HepG2 (cell line): ENCODE measurements around the gene FGF3. TPM values are rescaled to one million over a fixed set of nuclear protein-coding genes. Genes with fewer than 3 reads are reported as not detected.

Source experiments
- ATAC-seq: fragments of 200-7000 bp; cut with Tn5 transposase; 3 replicates; pipeline ENCODE4 v1.9.1; 2020; ENCODE audit warnings: mild to moderate bottlenecking, moderate library complexity
- BruUV-seq: library from RNA; stranded (reverse); fragments of 400-500 nt; replicated peaks from 2 replicates; lab custom pipeline; 2021; lab: Mats Ljungman, UMichigan
- CTCF ChIA-PET: fragments of 300-600 bp; formaldehyde crosslinking; extraction: SDS; loops from one replicate; lab custom pipeline; 2021; ENCODE audit warnings: low total read pairs, inconsistent platforms, low intra/inter-chr PET ratio; lab: Yijun Ruan, JAX
- POLR2A ChIA-PET: fragments of 350-600 bp; sonication (Branson Sonifier 250); formaldehyde crosslinking; loops from one replicate; lab custom pipeline; 2020; ENCODE audit warnings: antibody characterized with exemption, inconsistent platforms; lab: Yijun Ruan, JAX
- DNase-seq: peaks from one replicate; pipeline ENCODE4 v3.0.0-alpha.2; 2015; ENCODE audit warnings: low spot score
- FAIRE-seq: peaks from 3 replicates; lab custom pipeline; 2011; peaks lifted over from hg19 to GRCh38; lab: Jason Lieb, UNC
- H2AFZ ChIP-seq: one replicate; pipeline ENCODE4 v1.6.1; 2011; ENCODE audit warnings: low read length, inconsistent platforms
- H3K27ac ChIP-seq: fragments of 300-600 bp; 3 replicates; pipeline ENCODE4 v1.8.0; 2011; ENCODE audit warnings: mixed run types, mild to moderate bottlenecking, mixed read lengths, low read length, inconsistent platforms; ENCODE audit not compliant: insufficient read depth; ENCODE audit errors: extremely low read length
- H3K27me3 ChIP-seq, 2 experiments: fragments of 200-600 bp in 1 of 2; 2 replicates in 1 of 2; 3 replicates in 1 of 2; pipeline versions ENCODE4 v1.6.0 to v1.8.0; 2011; ENCODE audit warnings: low read length in 2 of 2, mild to moderate bottlenecking in 2 of 2, moderate library complexity in 2 of 2, inconsistent platforms in 1 of 2; ENCODE audit not compliant: insufficient read depth in 2 of 2, control insufficient read depth in 1 of 2
- H3K36me3 ChIP-seq, 2 experiments: fragments of 200-600 bp in 1 of 2; replicated peaks in 1 of 2; 2 replicates in 1 of 2; 3 replicates in 1 of 2; pipeline versions ENCODE4 v1.5.1 to v1.8.0; 2011; ENCODE audit warnings: low read length in 2 of 2, inconsistent platforms in 1 of 2; ENCODE audit not compliant: insufficient read depth in 2 of 2, control insufficient read depth in 1 of 2
- H3K4me1 ChIP-seq: 2 replicates; pipeline ENCODE4 v1.5.1; 2012; ENCODE audit warnings: low read length, inconsistent platforms; ENCODE audit not compliant: insufficient read depth
- H3K4me2 ChIP-seq: 2 replicates; pipeline ENCODE4 v1.6.0; 2011; ENCODE audit warnings: low read depth, low read length, inconsistent platforms
- H3K4me3 ChIP-seq, 3 experiments: fragments of 200-600 bp in 1 of 3; sonication (generic), shearing (Covaris generic) in 1 of 3; replicated peaks in 1 of 3; 2 replicates each; pipeline ENCODE4 v1.5.1; 2011 to 2016; ENCODE audit warnings: low read length in 3 of 3, inconsistent platforms in 2 of 3, low read depth in 2 of 3, mild to moderate bottlenecking in 2 of 3, control low read depth in 1 of 3, mixed read lengths in 1 of 3; ENCODE audit not compliant: insufficient read depth in 1 of 3
- H3K79me2 ChIP-seq: one replicate; pipeline ENCODE4 v1.6.1; 2011; ENCODE audit warnings: low read length, inconsistent platforms; ENCODE audit not compliant: insufficient read depth
- H3K9ac ChIP-seq: 2 replicates; pipeline ENCODE4 v1.6.0; 2011; ENCODE audit warnings: mild to moderate bottlenecking, low read depth, low read length, inconsistent platforms; ENCODE audit not compliant: insufficient read depth
- H3K9me3 ChIP-seq: 2 replicates; pipeline ENCODE4 v1.5.1; 2012; ENCODE audit warnings: mild to moderate bottlenecking, low read length
- H4K20me1 ChIP-seq: 2 replicates; pipeline ENCODE4 v1.6.0; 2011; ENCODE audit warnings: inconsistent platforms, mild to moderate bottlenecking, low read length, moderate library complexity; ENCODE audit not compliant: insufficient read depth
- BCL6 ChIP-seq: IDR thresholded peaks from 2 replicates; pipeline ENCODE4 v1.6.1; 2016; ENCODE audit warnings: missing genetic modification reagents, missing compliant biosample characterization
- FLYWCH1 ChIP-seq: sonication (generic); formaldehyde crosslinking; IDR thresholded peaks from 2 replicates; pipeline ENCODE4 v1.8.1; 2023; ENCODE audit warnings: mild to moderate bottlenecking, missing genetic modification reagents
- FOXA1 ChIP-seq, 2 experiments: fragments of 450-650 bp in 1 of 2; sonication (generic) in 1 of 2; formaldehyde crosslinking in 1 of 2; IDR thresholded peaks; 2 replicates each; pipeline versions ENCODE4 v1.4.0 to v1.6.1; 2016 to 2020; ENCODE audit warnings: missing genetic modification reagents in 1 of 2
- HNF4G ChIP-seq, 2 experiments: sonication (generic) in 1 of 2; formaldehyde crosslinking in 1 of 2; IDR thresholded peaks; 2 replicates each; pipeline versions ENCODE4 v1.4.0 to v1.6.1; 2011 to 2020; ENCODE audit warnings: borderline replicate concordance in 2 of 2, low read depth in 2 of 2, mild to moderate bottlenecking in 2 of 2, low read length in 1 of 2, missing genetic modification reagents in 1 of 2, moderate library complexity in 1 of 2
- JDP2 ChIP-seq: sonication (generic); formaldehyde crosslinking; IDR thresholded peaks from 2 replicates; pipeline ENCODE4 v1.8.1; 2022; ENCODE audit warnings: missing genetic modification reagents, borderline replicate concordance
- KDM3A ChIP-seq: IDR thresholded peaks from 2 replicates; pipeline ENCODE4 v1.6.1; 2018; ENCODE audit warnings: low read depth, missing compliant biosample characterization
- MED13 ChIP-seq: sonication (generic); formaldehyde crosslinking; IDR thresholded peaks from 2 replicates; pipeline ENCODE4 v1.5.0; 2020; ENCODE audit warnings: missing genetic modification reagents
- ONECUT2 ChIP-seq: sonication (generic); formaldehyde crosslinking; IDR thresholded peaks from 2 replicates; pipeline ENCODE4 v1.4.0; 2020; ENCODE audit warnings: missing genetic modification reagents
- SALL2 ChIP-seq: sonication (generic); formaldehyde crosslinking; IDR thresholded peaks from 2 replicates; pipeline ENCODE4 v1.8.1; 2023; ENCODE audit warnings: mild to moderate bottlenecking, missing genetic modification reagents, inconsistent platforms
- ZBTB1 ChIP-seq: sonication (generic); formaldehyde crosslinking; IDR thresholded peaks from 2 replicates; pipeline ENCODE4 v1.4.0; 2020; ENCODE audit warnings: missing genetic modification reagents, borderline replicate concordance
- ZFP90 ChIP-seq: sonication (generic); formaldehyde crosslinking; IDR thresholded peaks from 2 replicates; pipeline ENCODE4 v1.8.0; 2022; ENCODE audit warnings: missing genetic modification reagents, mild to moderate bottlenecking, inconsistent platforms, borderline replicate concordance
- ZNF20 ChIP-seq: sonication (generic); formaldehyde crosslinking; IDR thresholded peaks from 2 replicates; pipeline ENCODE4 v1.4.0; 2020; ENCODE audit warnings: mild to moderate bottlenecking, moderate library complexity, missing genetic modification reagents
- ZNF230 ChIP-seq: sonication (generic); formaldehyde crosslinking; IDR thresholded peaks from 2 replicates; pipeline ENCODE4 v1.4.0; 2020; ENCODE audit warnings: mild to moderate bottlenecking, missing genetic modification reagents
- ZNF605 ChIP-seq: sonication (generic); formaldehyde crosslinking; IDR thresholded peaks from 2 replicates; pipeline ENCODE4 v1.8.0; 2022; ENCODE audit warnings: mild to moderate bottlenecking, missing genetic modification reagents
- ZSCAN20 ChIP-seq: sonication (generic); formaldehyde crosslinking; IDR thresholded peaks from 2 replicates; pipeline ENCODE4 v1.4.0; 2020; ENCODE audit warnings: missing genetic modification reagents, mild to moderate bottlenecking, borderline replicate concordance
- WGBS: methylation state at CpG from one replicate; pipeline ENCODE4 v1.1.6; 2017; ENCODE audit warnings: low lambda C conversion rate; 5-methylcytosine and 5-hydroxymethylcytosine counted together
- in situ Hi-C: cut with HindIII; loops from 2 replicates; pipeline ENCODE4 v1.10.0; 2017; ENCODE audit warnings: low pct_unique_long_range_greater_than_20kb; ENCODE audit not compliant: extremely low pct_ligation_motif_present
- intact Hi-C: fragments of 100-400 bp; cut with micrococcal nuclease; formaldehyde crosslinking; loops from one replicate; pipeline ENCODE4 v1.10.0; 2022; ENCODE audit not compliant: unreplicated experiment
- polyA plus RNA-seq, 8 experiments: library from polyadenylated mRNA; depleted of rRNA in 3 of 8; stranded (reverse) in 7 of 8; unstranded in 1 of 8; fragments of >200 nt; fragmentation: Illumina TruSeq in 4 of 8; extraction: Trizol in 4 of 8; gene quantifications; 2 replicates each; pipeline versions ENCODE4 v1.2.1 to v1.2.3, GENCODE V29; 2011 to 2016; ENCODE audit warnings: low read depth in 4 of 8, missing spikeins in 1 of 8, mixed read lengths in 1 of 8; ENCODE audit not compliant: insufficient read depth in 1 of 8
- total RNA-seq, 5 experiments: library from RNA; depleted of rRNA; stranded (reverse); fragments of >200 nt; fragmentation: Illumina TruSeq; extraction: Trizol; gene quantifications; 2 replicates each; pipeline ENCODE4 v1.2.3, GENCODE V29; 2016; ENCODE audit warnings: low read depth in 1 of 5
- TF ChIP-seq, protein P1 (sequence below): sonication (generic); formaldehyde crosslinking; IDR thresholded peaks from 2 replicates; pipeline ENCODE4 v1.5.0; 2020; ENCODE audit warnings: mild to moderate bottlenecking, missing genetic modification reagents
- TF ChIP-seq, protein P2 (sequence below): IDR thresholded peaks from 2 replicates; pipeline ENCODE4 v1.6.1; 2012; ENCODE audit warnings: inconsistent platforms
- TF ChIP-seq, protein P3 (sequence below): sonication (generic); formaldehyde crosslinking; conservative IDR thresholded peaks from 2 replicates; pipeline ENCODE4 v1.4.0; 2020; ENCODE audit warnings: missing genetic modification reagents
- TF ChIP-seq, protein P4 (sequence below): sonication (generic); formaldehyde crosslinking; IDR thresholded peaks from 2 replicates; pipeline ENCODE4 v1.4.0; 2020; ENCODE audit warnings: missing genetic modification reagents
- TF ChIP-seq, protein P5 (sequence below): sonication (generic); formaldehyde crosslinking; IDR thresholded peaks from 2 replicates; pipeline ENCODE4 v1.4.0; 2020; ENCODE audit warnings: missing genetic modification reagents

The FGF3 gene
- total and polyA plus RNA-seq, 2 of the 13 experiments (the other 11 are each of a cell fraction or from before 2014, with no cell fraction given): not detected

DNA sequence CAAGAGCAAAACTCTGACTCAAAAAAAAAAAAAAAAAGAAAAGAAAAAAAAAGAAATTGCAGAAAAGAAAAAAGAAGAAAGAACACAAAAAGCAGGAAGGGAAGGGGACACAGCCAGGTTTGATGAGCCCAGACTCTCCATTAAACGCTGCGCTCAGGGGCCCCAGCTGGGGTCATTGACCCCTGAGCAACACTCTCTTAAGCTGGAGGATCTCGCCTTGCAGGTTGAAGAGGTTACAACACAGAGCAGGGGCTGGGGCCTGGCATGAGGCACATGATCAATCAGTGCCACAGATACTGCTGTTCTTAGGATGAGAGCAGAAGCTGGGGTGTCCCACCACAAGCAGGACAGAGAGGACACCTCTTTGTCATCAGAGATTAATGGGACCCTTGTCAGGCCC lies 7.8 kb downstream of the FGF3 start:
- no peak overlapping the region for H3K9ac ChIP-seq
- intact Hi-C loops: no loop called here
- CTCF ChIA-PET: no interaction called here
- TF ChIP-seq, protein P1, sequence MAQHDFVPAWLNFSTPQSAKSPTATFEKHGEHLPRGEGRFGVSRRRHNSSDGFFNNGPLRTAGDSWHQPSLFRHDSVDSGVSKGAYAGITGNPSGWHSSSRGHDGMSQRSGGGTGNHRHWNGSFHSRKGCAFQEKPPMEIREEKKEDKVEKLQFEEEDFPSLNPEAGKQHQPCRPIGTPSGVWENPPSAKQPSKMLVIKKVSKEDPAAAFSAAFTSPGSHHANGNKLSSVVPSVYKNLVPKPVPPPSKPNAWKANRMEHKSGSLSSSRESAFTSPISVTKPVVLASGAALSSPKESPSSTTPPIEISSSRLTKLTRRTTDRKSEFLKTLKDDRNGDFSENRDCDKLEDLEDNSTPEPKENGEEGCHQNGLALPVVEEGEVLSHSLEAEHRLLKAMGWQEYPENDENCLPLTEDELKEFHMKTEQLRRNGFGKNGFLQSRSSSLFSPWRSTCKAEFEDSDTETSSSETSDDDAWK (CRISPR knock-in tag): no peak
- TF ChIP-seq ZBTB1 (no peak), ZNF230 (CRISPR knock-in tag) (no peak), BCL6 (CRISPR knock-in tag) (no peak), ZFP90 (CRISPR knock-in tag) (no peak), FLYWCH1 (CRISPR knock-in tag) (no peak), ZSCAN20 (CRISPR knock-in tag) (no peak), SALL2 (no peak), ZNF20 (CRISPR knock-in tag) (no peak), HNF4G (IDR thresholded peaks at IDR 0.05; ENCODE audit: borderline replicate concordance, low read depth, low read length) (no peak), HNF4G (CRISPR knock-in tag; IDR thresholded peaks at IDR 0.05; ENCODE audit: borderline replicate concordance, low read depth) (no peak), KDM3A (CRISPR knock-in tag) (no peak), JDP2 (no peak), MED13 (CRISPR knock-in tag) (no peak), FOXA1 (IDR thresholded peaks at IDR 0.05) (no peak), FOXA1 (CRISPR knock-in tag; IDR thresholded peaks at IDR 0.05) (no peak), ZNF605 (CRISPR knock-in tag) (no peak), ONECUT2 (CRISPR knock-in tag) (no peak)
- TF ChIP-seq, protein P2, sequence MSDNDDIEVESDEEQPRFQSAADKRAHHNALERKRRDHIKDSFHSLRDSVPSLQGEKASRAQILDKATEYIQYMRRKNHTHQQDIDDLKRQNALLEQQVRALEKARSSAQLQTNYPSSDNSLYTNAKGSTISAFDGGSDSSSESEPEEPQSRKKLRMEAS: no peak
- TF ChIP-seq, protein P3, sequence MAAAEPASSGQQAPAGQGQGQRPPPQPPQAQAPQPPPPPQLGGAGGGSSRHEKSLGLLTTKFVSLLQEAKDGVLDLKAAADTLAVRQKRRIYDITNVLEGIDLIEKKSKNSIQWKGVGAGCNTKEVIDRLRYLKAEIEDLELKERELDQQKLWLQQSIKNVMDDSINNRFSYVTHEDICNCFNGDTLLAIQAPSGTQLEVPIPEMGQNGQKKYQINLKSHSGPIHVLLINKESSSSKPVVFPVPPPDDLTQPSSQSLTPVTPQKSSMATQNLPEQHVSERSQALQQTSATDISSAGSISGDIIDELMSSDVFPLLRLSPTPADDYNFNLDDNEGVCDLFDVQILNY (CRISPR knock-in tag): no peak
- TF ChIP-seq, protein P4, sequence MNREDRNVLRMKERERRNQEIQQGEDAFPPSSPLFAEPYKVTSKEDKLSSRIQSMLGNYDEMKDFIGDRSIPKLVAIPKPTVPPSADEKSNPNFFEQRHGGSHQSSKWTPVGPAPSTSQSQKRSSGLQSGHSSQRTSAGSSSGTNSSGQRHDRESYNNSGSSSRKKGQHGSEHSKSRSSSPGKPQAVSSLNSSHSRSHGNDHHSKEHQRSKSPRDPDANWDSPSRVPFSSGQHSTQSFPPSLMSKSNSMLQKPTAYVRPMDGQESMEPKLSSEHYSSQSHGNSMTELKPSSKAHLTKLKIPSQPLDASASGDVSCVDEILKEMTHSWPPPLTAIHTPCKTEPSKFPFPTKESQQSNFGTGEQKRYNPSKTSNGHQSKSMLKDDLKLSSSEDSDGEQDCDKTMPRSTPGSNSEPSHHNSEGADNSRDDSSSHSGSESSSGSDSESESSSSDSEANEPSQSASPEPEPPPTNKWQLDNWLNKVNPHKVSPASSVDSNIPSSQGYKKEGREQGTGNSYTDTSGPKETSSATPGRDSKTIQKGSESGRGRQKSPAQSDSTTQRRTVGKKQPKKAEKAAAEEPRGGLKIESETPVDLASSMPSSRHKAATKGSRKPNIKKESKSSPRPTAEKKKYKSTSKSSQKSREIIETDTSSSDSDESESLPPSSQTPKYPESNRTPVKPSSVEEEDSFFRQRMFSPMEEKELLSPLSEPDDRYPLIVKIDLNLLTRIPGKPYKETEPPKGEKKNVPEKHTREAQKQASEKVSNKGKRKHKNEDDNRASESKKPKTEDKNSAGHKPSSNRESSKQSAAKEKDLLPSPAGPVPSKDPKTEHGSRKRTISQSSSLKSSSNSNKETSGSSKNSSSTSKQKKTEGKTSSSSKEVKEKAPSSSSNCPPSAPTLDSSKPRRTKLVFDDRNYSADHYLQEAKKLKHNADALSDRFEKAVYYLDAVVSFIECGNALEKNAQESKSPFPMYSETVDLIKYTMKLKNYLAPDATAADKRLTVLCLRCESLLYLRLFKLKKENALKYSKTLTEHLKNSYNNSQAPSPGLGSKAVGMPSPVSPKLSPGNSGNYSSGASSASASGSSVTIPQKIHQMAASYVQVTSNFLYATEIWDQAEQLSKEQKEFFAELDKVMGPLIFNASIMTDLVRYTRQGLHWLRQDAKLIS (CRISPR knock-in tag): no peak
- TF ChIP-seq, protein P5, sequence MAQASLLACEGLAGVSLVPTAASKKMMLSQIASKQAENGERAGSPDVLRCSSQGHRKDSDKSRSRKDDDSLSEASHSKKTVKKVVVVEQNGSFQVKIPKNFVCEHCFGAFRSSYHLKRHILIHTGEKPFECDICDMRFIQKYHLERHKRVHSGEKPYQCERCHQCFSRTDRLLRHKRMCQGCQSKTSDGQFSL: no peak
- TF ChIP-seq, all 625 proteins: peak for 0
- H3K4me3 ChIP-seq: no peak overlapping the region
- POLR2A ChIA-PET: no interaction called here
- ATAC-seq (no peak), FAIRE-seq (no peak), DNase-seq (no peak)
- no peaks in the 10 kb centered on the region for H3K9me3 ChIP-seq
- BruUV-seq: no TSS peak
- no peaks in the 10 kb centered on the region for H3K79me2 ChIP-seq
- H3K36me3 ChIP-seq: no peaks in the 10 kb centered on the region
- no peak overlapping the region for H3K4me2 ChIP-seq
- no peaks in the 10 kb centered on the region for H3K4me1 ChIP-seq
- no peak overlapping the region for H3K27ac ChIP-seq
- H4K20me1 ChIP-seq: 0 out of 2 replicates have a peak, but pooled peaks cover 4% of the 10 kb centered on the region
- WGBS: 3% methylated on average over 2 of the region's 3 CpGs
- in situ Hi-C loops: no loop called here
- peaks cover 9 to 34% of the 10 kb centered on the region in 2 experiments; a peak in 4 of 5 replicates for H3K27me3 ChIP-seq
- no peak overlapping the region for H2AFZ ChIP-seq
